Stimulated activated CD8-positive, alpha-beta memory T cell treated with anti-CD3 and anti-CD28 coated beads, Interleukin-4, amount 100 ng/mL, for 48 hours (primary cell): Measurements from ENCODE around the gene CROCC2.

Experiments
- DNase-seq: peaks from one replicate; pipeline ENCODE4 v3.0.0-alpha.2; 2020

The CROCC2 gene

DNA sequence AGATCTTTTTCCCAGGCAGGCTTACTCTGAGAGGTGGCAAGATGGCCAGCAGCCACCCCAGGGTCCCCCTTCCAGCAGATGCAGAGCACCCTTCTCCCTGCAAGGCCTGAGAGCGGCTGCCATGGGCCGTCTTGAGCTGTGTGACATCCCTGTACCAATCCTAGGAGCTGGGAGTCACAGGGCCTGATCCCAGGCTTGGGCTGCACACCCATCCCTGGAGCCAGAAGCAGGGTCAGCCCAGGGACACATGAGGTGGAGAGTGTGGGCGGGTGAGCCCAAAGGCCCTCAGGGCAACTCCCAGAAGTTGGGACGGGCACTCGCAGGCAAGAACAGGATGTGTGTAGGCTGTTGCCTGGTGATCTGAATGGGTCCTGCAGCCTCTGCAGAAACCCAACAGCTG is 40.5 kb downstream of the CROCC2 start:
- DNase-seq = no peak

- DNase-seq = no peak
Observed at GRCh38 chr2:240947176-240947575, 41.0 kb downstream of the CROCC2 start.

GRCh38 chr2:240947607-240948006 is 41.5 kb downstream of the CROCC2 start:
- DNase-seq = no peak

DNA sequence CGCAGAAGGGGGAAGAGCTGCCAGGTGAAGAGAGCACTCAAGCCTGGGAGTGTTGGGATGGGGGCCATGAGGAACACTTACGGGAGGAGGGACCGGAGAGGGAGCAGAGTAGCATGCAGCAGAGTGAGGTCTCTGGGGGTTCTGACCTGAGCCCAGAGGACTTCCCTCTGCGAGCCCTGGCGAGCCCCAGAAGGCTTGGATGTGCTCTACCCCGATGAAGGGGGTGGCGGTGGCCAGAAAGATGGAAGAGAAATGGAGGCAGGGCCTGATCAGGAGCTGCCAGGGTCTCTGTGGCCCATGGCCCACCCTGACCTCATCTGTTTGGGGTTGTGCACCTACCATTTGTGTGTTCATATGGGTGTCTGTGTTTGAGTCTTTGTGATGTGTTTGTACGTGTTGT is 42.0 kb downstream of the CROCC2 start:
- no peak for DNase-seq

- no peak for DNase-seq
Observed at GRCh38 chr2:240948905-240949790, 43.0 kb downstream of the CROCC2 start.

DNA sequence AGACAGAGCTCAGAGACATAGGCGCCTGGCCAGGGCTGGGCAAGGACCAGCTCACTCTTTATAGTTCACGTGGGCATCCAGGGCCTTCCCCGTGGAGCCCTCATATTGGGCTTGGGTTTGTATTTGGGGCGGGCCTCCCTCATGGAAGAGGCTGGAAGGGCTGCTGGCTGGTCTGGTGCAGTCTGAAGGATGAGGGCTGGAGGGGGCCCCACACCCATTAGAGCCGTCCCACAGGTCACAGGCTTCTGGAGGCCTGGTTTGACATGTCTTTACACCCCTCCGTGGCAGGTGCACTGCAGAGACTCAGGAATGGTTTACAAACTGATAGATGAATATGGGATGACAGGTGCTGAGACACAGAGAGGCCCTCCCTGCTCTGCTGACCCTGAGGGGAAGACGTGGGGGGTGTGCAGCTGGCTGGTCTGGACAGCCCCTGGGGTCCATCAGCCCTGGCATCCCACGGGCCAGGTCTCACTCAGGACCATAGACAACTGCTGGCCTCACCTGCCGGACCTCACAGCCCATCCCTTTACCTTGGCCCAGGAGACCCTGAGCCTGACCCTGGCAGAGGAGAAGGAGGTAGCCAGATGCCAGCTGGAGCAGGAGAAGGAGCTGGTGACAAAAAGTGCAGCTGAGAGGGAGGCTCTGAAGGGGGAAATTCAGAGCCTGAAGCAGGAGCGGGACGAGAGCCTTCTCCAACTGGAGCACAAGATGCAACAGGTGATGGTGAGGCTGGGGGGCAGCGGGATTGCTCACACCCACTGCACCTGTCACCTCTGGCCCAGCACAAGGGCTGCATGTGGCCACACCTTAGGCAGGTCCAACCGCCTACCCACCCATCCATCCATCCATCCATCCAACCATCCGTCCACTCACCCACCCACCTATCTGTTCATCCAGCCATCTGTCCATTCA is 43.9 kb downstream of the CROCC2 start:
- DNase-seq = no peak

- DNase-seq = no peak
Observed at GRCh38 chr2:240951045-240951594, 45.0 kb downstream of the CROCC2 start.

GRCh38 chr2:240952496-240953246 is 46.5 kb downstream of the CROCC2 start:
- DNase-seq = no peak

DNA sequence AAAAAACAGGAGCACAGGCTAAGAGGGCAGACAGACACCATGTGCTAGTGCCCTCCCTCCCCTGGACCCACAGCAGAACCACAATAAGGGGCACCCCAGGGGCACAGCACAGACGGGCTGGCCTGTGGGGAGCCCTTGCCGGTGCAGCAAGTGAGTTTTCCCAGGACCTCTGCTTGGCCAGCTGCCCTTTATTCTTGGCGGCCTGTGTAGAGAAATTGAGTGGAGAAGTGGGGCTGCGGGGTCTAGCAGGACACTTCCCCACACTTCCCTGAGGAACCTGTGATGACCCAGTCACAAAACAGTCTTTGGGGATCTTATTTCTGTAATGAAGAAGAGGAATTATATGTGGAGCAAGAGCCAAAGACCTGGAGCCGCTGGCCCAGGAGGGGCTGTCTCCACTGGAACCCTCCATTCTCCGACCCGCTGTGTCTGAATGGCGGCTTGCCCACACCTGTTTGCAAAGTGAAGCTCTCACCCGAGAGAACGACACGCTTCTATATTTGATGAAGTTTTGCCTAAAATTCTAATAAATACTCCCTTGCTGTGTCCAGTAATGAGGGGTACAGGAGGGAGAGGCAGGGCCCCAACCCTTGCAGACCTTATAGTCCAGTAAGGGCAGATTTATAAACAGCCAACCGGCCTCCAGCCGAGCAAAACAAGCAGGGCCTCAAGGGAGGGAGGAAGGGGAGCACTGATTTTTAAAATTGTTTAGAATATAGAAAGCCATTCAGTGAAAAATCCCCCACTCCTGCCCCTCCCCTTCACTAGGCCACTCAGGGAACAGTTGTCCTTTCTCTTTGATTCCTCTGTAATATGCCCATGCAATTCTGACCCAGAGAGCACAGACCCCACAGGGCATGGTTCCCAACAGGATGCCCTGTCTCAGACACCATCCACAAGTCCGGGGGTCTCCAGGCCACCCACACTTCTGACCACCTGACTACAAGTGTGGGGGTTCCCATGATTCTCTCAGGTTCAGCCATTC is 47.6 kb downstream of the CROCC2 start:
- no peak for DNase-seq

DNA sequence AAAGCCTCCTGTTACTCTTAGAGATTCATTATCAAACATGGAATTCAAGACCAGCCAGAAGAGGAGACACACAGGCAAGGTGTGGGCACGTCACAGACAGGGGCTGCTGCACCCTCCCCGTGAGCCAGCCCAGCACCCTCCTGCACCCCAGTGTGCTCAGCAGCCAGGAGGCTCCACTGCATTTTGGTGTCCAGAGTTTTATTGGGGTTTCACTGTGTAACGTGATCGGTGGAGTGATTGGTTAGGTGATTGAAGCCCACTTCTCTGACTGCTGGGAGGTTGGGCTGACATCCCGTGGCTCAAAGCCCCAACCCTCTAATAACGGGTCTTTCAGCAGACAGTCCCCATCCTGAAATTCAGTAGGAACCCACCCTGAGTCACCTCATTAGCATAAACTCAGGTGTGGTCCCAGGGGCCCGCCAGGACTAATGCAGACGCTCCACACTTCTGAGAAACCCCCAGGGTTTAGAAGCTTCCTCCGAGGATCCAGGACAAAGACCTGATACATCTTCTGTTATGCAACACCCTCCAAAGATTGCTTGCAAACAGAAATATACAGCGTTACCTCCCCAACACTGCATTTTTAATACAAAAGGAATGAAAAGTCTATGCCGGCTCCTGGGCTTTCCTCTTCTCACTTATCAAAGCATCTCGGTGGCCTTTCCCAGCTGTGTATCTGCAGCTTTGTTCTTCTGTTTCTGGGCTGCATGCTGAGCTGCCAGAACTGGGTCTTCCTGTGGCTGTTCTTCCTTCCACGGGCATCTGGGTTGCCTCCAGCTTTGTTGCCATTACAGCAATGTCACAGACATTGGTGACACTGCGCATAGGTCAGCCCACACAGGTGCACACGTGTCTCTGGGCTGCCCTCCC is 48.5 kb downstream of the CROCC2 start:
- DNase-seq = no peak

DNA sequence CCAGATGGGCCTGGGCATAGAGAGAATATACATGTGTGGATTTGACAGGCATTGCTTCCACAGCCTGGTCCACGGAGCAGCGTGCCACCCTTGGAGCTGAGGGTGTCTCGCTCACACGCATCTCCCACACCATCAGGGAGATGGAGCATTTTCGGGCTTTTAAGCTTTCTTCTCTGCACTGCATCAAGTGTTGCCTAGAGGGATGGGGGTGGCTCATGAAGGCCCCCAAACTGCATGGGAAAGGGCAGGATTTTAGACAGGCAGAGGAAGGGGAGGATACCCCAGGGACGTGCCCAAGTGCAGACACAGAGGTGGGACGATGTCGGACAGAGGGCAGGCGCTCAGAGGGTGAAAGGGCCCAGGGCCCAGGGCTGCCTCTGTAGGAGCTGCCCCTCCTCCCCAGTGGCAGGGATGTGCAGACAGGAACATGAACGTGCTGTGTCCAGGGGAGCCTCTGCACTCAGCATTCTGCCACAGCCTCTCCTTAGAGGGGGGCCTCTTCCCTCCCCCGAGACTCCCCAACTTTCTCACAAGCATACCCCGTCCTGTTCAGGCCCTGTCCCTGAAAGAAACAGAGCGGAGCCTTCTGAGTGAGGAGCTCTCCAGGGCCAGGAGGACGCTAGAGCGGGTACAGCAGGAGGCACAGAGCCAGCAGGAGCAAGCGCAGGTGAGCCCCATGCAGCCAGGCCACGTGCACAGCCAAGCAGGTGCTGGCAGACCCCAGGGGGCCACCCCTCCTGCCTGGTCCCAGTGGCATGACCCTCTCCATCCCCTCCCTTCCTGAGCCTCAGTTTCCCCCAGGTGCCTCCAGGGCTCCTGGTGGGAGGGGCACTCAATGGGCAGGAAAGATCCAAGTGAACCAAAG is 49.4 kb downstream of the CROCC2 start:
- no peak for DNase-seq

DNA sequence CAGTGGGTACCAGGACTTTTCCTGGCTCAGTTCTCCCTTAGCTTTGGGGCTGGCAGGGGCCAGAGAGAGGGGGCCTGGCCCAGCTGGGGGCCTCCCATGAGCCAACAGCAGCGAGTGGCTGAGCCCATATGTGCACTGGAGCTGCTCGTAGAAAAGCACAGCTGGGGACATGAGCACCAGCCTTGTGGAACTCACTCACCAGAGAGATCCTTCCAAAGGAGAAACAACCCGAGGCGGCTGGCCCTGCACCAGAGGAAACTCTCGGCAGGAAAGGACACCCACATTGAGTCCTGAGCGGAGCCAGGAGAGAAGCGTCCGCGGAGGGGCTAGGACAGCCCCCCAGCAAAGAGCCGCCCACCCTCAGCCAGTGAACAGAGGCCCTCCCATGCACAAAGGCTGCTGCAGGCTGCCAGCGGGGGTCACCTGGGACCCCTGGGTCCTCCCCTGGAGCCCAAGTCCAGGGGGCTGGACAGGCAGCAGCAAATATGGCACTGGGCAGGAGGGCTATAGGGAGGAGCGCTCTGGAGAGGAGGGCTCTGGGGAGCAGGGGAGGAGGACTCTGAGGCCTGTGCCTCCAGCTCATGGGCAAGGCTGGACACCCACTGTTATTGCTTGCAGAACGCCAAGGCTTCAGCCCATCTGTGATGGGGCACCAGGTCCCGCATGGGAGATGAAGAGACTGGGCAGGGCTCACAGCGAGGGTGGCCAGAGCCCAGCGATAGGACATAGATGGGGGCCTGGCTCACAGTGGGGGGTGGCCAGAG is 50.2 kb downstream of the CROCC2 start:
- no peak for DNase-seq

GRCh38 chr2:240956935-240957655 is 51.0 kb downstream of the CROCC2 start:
- DNase-seq = no peak

DNA sequence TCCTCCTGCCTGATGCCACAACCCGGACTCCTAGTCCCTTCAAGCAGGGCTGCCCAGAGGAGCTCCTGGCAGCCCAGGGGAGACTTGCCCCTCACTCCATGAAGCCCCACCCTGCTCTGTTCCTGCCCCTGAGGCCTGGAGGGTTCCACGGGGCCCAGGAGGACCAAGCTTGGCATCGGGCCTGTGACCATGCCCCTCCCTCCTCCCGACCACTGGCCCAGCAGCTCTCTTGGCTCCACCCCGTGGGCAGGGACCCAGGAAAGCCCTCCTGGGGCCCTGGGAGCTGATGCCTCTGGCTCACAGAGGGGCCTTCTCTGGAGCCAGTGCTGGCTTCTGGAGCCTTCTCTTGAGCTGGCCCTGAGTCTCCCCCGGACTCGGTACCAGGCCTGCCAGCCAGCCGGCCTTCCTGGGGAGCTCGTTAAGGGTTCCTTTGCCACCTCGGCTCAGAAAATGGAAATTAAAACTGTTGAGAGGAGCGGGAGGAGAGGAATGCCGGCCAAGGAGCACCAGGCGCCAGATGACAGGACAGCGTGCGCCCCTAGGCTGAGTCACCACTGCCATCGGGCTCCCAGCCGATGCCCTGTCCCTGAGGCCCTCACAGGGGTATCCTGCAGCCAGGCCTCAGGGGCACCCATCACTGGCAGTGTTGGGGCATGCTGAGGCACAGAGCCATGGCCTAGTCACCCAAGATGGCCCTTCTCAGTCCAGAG is 51.7 kb downstream of the CROCC2 start:
- peak; percentile 1 for DNase-seq

- peak; percentile 4 for DNase-seq
Observed at GRCh38 chr2:240958366-240959213, 52.5 kb downstream of the CROCC2 start.
